Dendritic cell treated with granulocyte-macrophage colony-stimulating factor and Interleukin-4, amounts not matched to agents 40 ng/mL and 50 ng/mL, for 4 days (primary cell): ENCODE results near the gene HNRNPH1.
"Not testable (repeated sequence)": the region's sequence is repeated elsewhere in the genome, so short reads cannot be mapped to it uniquely, and the experiment has no call there.

Experiments used
- H3K27ac Mint-ChIP-seq: one replicate; pipeline ENCODE4 v1.8.0; 2022; ENCODE audit warnings: mild to moderate bottlenecking, mixed read lengths
- H3K27me3 Mint-ChIP-seq: one replicate; pipeline ENCODE4 v1.8.0; 2022; ENCODE audit warnings: mild to moderate bottlenecking, mixed read lengths
- H3K36me3 Mint-ChIP-seq: one replicate; pipeline ENCODE4 v1.8.0; 2022; ENCODE audit warnings: low read depth, mixed read lengths
- H3K4me1 Mint-ChIP-seq: one replicate; pipeline ENCODE4 v1.8.0; 2022; ENCODE audit warnings: low read depth, mixed read lengths
- H3K4me3 Mint-ChIP-seq: one replicate; pipeline ENCODE4 v1.8.0; 2022; ENCODE audit warnings: mild to moderate bottlenecking, moderate library complexity, mixed read lengths
- H3K9me3 Mint-ChIP-seq: one replicate; pipeline ENCODE4 v1.8.0; 2022; ENCODE audit warnings: mixed read lengths
- intact Hi-C: fragments of 100-400 bp; cut with micrococcal nuclease; formaldehyde crosslinking; loops from one replicate; pipeline ENCODE4 v1.15.0; 2022

HNRNPH1 gene

GRCh38 chr5:179641745-179642144, 18.3 kb upstream of the HNRNPH1 start:
- H3K27ac Mint-ChIP-seq, H3K36me3 Mint-ChIP-seq, intact Hi-C loops: not testable (repeated sequence)

GRCh38 chr5:179639296-179639695, 15.8 kb upstream of the HNRNPH1 start:
- H3K27ac Mint-ChIP-seq, intact Hi-C loops, H3K27me3 Mint-ChIP-seq: not testable (repeated sequence)

More at GRCh38 chr5:179641745-179642144, 18.3 kb upstream of the HNRNPH1 start:
- H3K27me3 Mint-ChIP-seq, H3K4me1 Mint-ChIP-seq, H3K4me3 Mint-ChIP-seq, H3K9me3 Mint-ChIP-seq: not testable (repeated sequence)

GRCh38 chr5:179634370-179635172, 11.1 kb upstream of the HNRNPH1 start:
- H3K4me1 Mint-ChIP-seq, intact Hi-C loops, H3K4me3 Mint-ChIP-seq, H3K9me3 Mint-ChIP-seq, H3K27me3 Mint-ChIP-seq, H3K36me3 Mint-ChIP-seq, H3K27ac Mint-ChIP-seq: not testable (repeated sequence)

More at GRCh38 chr5:179639296-179639695, 15.8 kb upstream of the HNRNPH1 start:
- H3K4me1 Mint-ChIP-seq, H3K9me3 Mint-ChIP-seq, H3K4me3 Mint-ChIP-seq, H3K36me3 Mint-ChIP-seq: not testable (repeated sequence)

- H3K27ac Mint-ChIP-seq, H3K36me3 Mint-ChIP-seq, H3K9me3 Mint-ChIP-seq, H3K27me3 Mint-ChIP-seq, H3K4me1 Mint-ChIP-seq: not testable (repeated sequence)
- peak overlapping the region; percentile 53 for H3K4me3 Mint-ChIP-seq
- intact Hi-C loops, result loop anchor here (2.0 kb wide), 1 partner anchor 45 kb away; no protein-coding TSS in a partner anchor
Observed at GRCh38 chr5:179633501-179634369, 10.3 kb upstream of the HNRNPH1 start.

GRCh38 chr5:179624841-179625271, 1.4 kb upstream of the HNRNPH1 start:
- peaks cover 36% of the 10 kb centered on the region for H3K4me1 Mint-ChIP-seq

GRCh38 chr5:179623906-179624741, 653 bp upstream of the HNRNPH1 start:
- Mint-ChIP-seq H3K27me3 (no peaks in the 10 kb centered on the region), H3K4me1 (peaks cover 39% of the 10 kb centered on the region), H3K4me3 (peak overlapping the region; percentile 96), H3K36me3 (peaks cover 52% of the 10 kb centered on the region), H3K9me3 (no peaks in the 10 kb centered on the region), H3K27ac (peak overlapping the region; percentile 97)
- intact Hi-C loops, result loop anchor here (5.0 kb wide), 1 partner anchor 43 kb away; no protein-coding TSS in a partner anchor

More at GRCh38 chr5:179624841-179625271, 1.4 kb upstream of the HNRNPH1 start:
- intact Hi-C loops, result loop anchor here (5.0 kb wide), 1 partner anchor 42 kb away; no protein-coding TSS in a partner anchor
- no peaks in the 10 kb centered on the region for H3K27me3 Mint-ChIP-seq
- peak overlapping the region; percentile 97 for H3K27ac Mint-ChIP-seq
- peak overlapping the region; percentile 96 for H3K4me3 Mint-ChIP-seq
- peaks cover 45% of the 10 kb centered on the region for H3K36me3 Mint-ChIP-seq
- H3K9me3 Mint-ChIP-seq, result no peaks in the 10 kb centered on the region

- Mint-ChIP-seq H3K9me3 (no peaks in the 10 kb centered on the region), H3K36me3 (peaks cover 77% of the 10 kb centered on the region), H3K27ac (peak overlapping the region; percentile 97), H3K4me3 (peak overlapping the region; percentile 83), H3K4me1 (peaks cover 57% of the 10 kb centered on the region), H3K27me3 (no peaks in the 10 kb centered on the region)
- intact Hi-C loops, result loop anchor here (5.0 kb wide), 1 partner anchor 46 kb away; no protein-coding TSS in a partner anchor
Observed at GRCh38 chr5:179621551-179622214, 1.8 kb downstream of the HNRNPH1 start.

GRCh38 chr5:179620703-179621350, 2.6 kb downstream of the HNRNPH1 start:
- Mint-ChIP-seq H3K36me3 (peaks cover 85% of the 10 kb centered on the region), H3K9me3 (no peaks in the 10 kb centered on the region), H3K27me3 (no peaks in the 10 kb centered on the region), H3K4me1 (peaks cover 63% of the 10 kb centered on the region), H3K4me3 (peak overlapping the region; percentile 83), H3K27ac (peak overlapping the region; percentile 97)
- intact Hi-C loops, result loop anchor here (5.0 kb wide), 1 partner anchor 46 kb away; no protein-coding TSS in a partner anchor

- Mint-ChIP-seq H3K36me3 (peaks cover 90% of the 10 kb centered on the region), H3K4me1 (peaks cover 63% of the 10 kb centered on the region), H3K27ac (no peak overlapping the region), H3K9me3 (no peaks in the 10 kb centered on the region), H3K4me3 (peak overlapping the region; percentile 83), H3K27me3 (no peaks in the 10 kb centered on the region)
- intact Hi-C loops, result loop anchor here (5.0 kb wide), 1 partner anchor 47 kb away; no protein-coding TSS in a partner anchor
Observed at GRCh38 chr5:179620293-179620692, 3.2 kb downstream of the HNRNPH1 start.

GRCh38 chr5:179619776-179620175, 3.7 kb downstream of the HNRNPH1 start:
- Mint-ChIP-seq H3K27ac (no peak overlapping the region), H3K9me3 (no peaks in the 10 kb centered on the region), H3K4me1 (peaks cover 59% of the 10 kb centered on the region), H3K4me3 (no peak overlapping the region), H3K36me3 (peaks cover 96% of the 10 kb centered on the region), H3K27me3 (no peaks in the 10 kb centered on the region)
- intact Hi-C loops, result loop anchor here (5.0 kb wide), 1 partner anchor 48 kb away; no protein-coding TSS in a partner anchor

GRCh38 chr5:179618923-179619554, 4.4 kb downstream of the HNRNPH1 start:
- peak overlapping the region; percentile 24 for H3K4me3 Mint-ChIP-seq
- intact Hi-C loops, result no loop called here

GRCh38 chr5:179617930-179618329, 5.5 kb downstream of the HNRNPH1 start:
- no peak overlapping the region for H3K4me3 Mint-ChIP-seq
- peaks cover 49% of the 10 kb centered on the region for H3K4me1 Mint-ChIP-seq
- intact Hi-C loops, result no loop called here
- H3K27ac Mint-ChIP-seq, result no peak overlapping the region
- H3K36me3 Mint-ChIP-seq, result peaks cover 100% of the 10 kb centered on the region
- no peaks in the 10 kb centered on the region for H3K27me3 Mint-ChIP-seq
- H3K9me3 Mint-ChIP-seq, result no peaks in the 10 kb centered on the region

More at GRCh38 chr5:179618923-179619554, 4.4 kb downstream of the HNRNPH1 start:
- H3K27ac Mint-ChIP-seq, result no peak overlapping the region
- no peaks in the 10 kb centered on the region for H3K27me3 Mint-ChIP-seq
- peaks cover 52% of the 10 kb centered on the region for H3K4me1 Mint-ChIP-seq
- no peaks in the 10 kb centered on the region for H3K9me3 Mint-ChIP-seq
- peaks cover 100% of the 10 kb centered on the region for H3K36me3 Mint-ChIP-seq
